Epithelial cell of alveolus of lung (primary cell): ENCODE measurements around the gene PPM1K. TPM values are rescaled to one million over a fixed set of nuclear protein-coding genes. Genes with fewer than 3 reads are reported as not detected.

Experiments used
- total RNA-seq: library from RNA; depleted of rRNA; stranded (reverse); fragments of >200 nt; gene quantifications from 2 replicates; pipeline ENCODE4 v1.2.1, GENCODE V29; 2015

The PPM1K gene
- 6.6 and 8.6 TPM in 2 replicates for total RNA-seq

GRCh38 chr4:88284439-88285234 lies at the start of gene PPM1K:
TSS of gene PPM1K (minus strand) at chr4:88284561. CDS start at chr4:88278583, 5,978 bp downstream.

Other genes with a start within 250 kb of the PPM1K start
- 0.08 and 1.0 TPM in 2 replicates for gene ABCG2, start 125.9 kb downstream of the PPM1K start, total RNA-seq
- 0.48 and 6.6 TPM in 2 replicates for gene HERC6, start 94.3 kb upstream of the PPM1K start, total RNA-seq
- 0.08 and 3.0 TPM in 2 replicates for gene HERC5, start 172.6 kb upstream of the PPM1K start, total RNA-seq
- 76.8 and 111 TPM in 2 replicates for gene PYURF, start 239.2 kb upstream of the PPM1K start, total RNA-seq